ENCODE results near the gene PCBP3.

The PCBP3 gene

DNA sequence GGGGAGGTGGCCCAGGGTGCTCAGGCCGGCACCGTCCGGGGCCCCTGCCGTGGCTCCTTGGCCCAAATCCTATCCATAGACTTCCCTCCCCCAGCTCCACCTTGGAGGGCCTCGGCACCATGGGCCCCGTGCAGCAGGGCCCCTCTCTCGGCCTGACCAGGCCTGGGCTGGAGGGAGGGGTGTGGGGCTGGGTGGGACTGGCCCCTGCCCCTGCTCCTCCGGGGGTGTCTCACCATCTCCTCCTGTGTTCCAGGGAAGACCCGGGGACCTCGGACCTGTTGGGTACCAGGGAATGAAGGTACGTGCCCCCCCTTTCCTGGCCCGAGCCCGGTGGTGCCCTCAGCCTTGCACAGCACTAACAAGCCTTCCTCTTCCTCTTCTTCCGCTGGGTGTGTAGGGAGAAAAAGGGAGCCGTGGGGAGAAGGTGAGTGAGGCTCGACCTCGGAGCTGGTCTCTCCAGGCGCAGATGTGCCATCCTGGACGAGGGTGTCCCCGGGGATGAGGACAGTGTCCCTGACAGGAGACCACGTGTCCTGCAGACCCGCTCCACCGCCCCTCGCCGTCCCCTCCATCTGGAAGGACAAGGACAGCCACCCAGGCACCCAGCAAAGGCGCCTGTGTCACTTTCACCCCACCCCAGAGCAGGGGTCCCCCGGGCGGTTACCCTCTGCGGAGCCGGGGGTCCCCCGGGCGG is 346.0 kb downstream of the PCBP3 start:
- no peak for DNase-seq

DNA sequence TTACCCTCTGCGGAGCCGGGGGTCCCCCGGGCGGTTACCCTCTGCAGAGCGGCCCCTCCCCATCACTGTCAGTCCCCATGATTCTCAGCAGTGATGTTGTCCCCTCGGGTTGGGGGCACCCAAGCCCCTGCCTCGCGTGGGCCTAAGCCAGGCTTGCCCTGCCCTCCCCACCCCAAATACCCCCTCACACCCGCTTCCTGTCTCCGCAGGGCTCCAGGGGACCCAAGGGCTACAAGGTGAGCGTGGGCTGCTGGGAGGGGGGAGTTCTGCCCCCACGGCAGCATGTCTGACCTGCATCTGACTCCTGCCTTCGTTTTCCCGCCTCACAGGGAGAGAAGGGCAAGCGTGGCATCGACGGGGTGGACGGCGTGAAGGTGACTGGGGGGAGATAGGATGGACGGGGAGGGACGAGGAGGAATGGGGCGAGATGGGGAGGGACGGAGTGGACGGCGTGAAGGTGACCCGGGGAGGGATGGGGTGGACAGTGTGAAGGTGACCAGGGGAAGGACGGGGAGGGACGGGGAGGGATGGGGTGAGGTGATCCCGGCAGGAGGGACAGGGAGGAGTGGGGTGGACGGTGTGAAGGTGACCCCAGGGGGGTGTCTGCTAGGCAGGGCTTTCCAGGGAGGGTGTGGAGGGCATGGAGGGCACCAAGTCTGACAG is 346.7 kb downstream of the PCBP3 start:
- no peak for DNase-seq

DNA sequence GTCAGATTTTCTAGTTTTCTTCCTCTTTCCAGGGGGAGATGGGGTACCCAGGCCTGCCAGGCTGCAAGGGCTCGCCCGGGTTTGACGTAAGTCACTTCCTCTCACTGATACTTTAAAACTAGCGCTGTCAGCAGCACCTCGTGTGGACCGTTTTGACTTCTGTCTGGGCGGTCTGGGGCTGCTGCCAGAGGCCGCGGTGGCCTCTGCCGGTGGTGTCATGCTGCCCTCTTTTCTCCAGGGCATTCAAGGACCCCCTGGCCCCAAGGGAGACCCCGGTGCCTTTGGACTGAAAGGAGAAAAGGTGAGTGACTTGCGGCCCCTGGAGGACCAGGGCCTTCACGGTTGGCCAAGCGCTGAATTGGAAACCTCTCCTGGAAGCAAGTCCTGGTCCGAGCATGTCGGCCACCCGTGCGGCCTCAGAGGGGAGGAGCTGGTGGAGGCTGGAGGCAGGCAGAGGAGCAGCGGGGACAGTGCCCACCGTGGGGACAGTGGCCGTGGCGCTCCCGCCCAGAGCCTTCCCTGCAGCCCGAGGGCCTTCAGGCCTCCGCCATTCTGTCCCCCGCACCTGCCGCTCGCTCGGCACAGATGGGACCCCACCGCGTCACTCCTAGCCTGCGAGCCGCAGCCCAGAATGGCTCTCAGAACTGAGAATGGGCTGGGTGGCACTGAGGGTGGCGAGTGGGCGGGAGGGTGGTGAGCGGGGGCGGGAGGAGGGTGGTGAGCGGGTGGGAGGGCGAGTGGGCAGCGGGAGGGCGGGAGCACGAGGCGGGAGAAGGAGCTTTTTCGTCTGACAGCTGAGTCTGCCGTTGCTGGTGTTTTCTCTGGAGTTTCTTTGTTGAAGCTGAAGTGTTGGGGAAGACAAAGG is 347.4 kb downstream of the PCBP3 start:
- DNase-seq: no peak

DNA sequence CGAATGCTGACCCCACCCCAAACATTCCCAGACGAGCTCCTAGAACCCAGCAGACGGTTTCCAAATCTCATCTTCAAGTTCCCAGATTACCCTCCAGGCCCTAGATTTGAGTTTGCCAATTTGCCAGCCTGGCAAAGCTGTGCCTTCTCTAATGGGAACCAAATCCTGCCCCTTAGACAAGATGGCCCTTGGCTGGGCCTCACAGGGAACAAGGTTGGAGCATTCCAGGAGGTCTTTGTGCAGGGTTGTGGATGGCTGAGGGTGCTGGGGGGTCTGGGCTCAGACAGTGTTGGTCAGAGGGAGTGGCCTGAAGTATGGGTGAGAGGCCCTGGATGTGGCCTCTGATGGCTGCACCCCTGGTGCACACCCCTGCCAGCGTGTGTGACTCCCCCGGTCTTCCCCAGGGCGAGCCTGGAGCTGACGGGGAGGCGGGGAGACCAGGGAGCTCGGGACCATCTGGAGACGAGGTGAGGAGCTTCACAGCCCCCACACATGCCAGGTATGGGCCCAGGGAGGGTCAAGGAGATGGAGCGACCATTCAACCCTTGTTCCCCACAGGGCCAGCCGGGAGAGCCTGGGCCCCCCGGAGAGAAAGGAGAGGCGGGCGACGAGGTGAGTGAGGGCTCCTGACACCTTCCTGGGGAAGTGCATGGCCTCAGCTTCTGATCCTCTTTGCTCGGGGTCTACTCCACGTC is 348.2 kb downstream of the PCBP3 start:
- no peak for DNase-seq
